Neural cell (in vitro differentiated cells): ENCODE results near the gene PCDH1. TPM values are rescaled to one million over a fixed set of nuclear protein-coding genes. Genes with fewer than 3 reads are reported as not detected.

Experiments
- H2AFZ ChIP-seq: fragments of 200-600, 300-800 bp; sonication (generic), shearing (Covaris generic); 2 replicates; pipeline ENCODE4 v1.6.0; 2014; ENCODE audit warnings: low read depth, mild to moderate bottlenecking, antibody characterized with exemption, low read length, moderate library complexity
- H3F3A ChIP-seq: fragments of 200-600 bp; shearing (Covaris generic); 2 replicates; pipeline ENCODE4 v1.6.1; 2016; ENCODE audit warnings: mild to moderate bottlenecking, moderate library complexity, mixed read lengths, antibody characterized with exemption, low read length; ENCODE audit not compliant: insufficient read depth, poor library complexity, severe bottlenecking
- H3K27ac ChIP-seq: fragments of 200-600, 300-800 bp; sonication (generic), shearing (Covaris generic); 2 replicates; pipeline ENCODE4 v1.5.1; 2014; ENCODE audit warnings: mild to moderate bottlenecking, low read length, moderate library complexity
- H3K27me3 ChIP-seq: fragments of 300-800, 200-600 bp; sonication (generic), shearing (Covaris generic); 2 replicates; pipeline ENCODE4 v1.6.0; 2014; ENCODE audit warnings: mild to moderate bottlenecking, low read depth, low read length, moderate library complexity; ENCODE audit not compliant: insufficient read depth
- H3K36me3 ChIP-seq: fragments of 300-800, 200-600 bp; sonication (generic), shearing (Covaris generic); 2 replicates; pipeline ENCODE4 v1.5.1; 2014; ENCODE audit warnings: mild to moderate bottlenecking, antibody characterized with exemption, low read length, moderate library complexity; ENCODE audit not compliant: insufficient read depth
- H3K4me2 ChIP-seq: fragments of 300-800, 200-600 bp; sonication (generic), shearing (Covaris generic); 2 replicates; pipeline ENCODE4 v1.6.0; 2014; ENCODE audit warnings: mild to moderate bottlenecking, low read length
- H3K4me3 ChIP-seq: fragments of 300-800, 200-600 bp; sonication (generic), shearing (Covaris generic); 2 replicates; pipeline ENCODE4 v1.5.1; 2014; ENCODE audit warnings: mild to moderate bottlenecking, low read length, moderate library complexity
- H3K79me2 ChIP-seq: fragments of 200-600 bp; shearing (Covaris generic); replicated peaks from 2 replicates; pipeline ENCODE4 v1.6.0; 2014; ENCODE audit warnings: mild to moderate bottlenecking, low read length, moderate library complexity; ENCODE audit not compliant: insufficient read depth
- H3K9ac ChIP-seq: fragments of 300-800, 200-600 bp; sonication (generic), shearing (Covaris generic); 2 replicates; pipeline ENCODE4 v1.6.1; 2016; ENCODE audit warnings: mild to moderate bottlenecking, low read length, mixed read lengths
- H3K9me2 ChIP-seq: fragments of 200-600 bp; shearing (Covaris generic); 2 replicates; pipeline ENCODE4 v1.6.1; 2016; ENCODE audit warnings: mild to moderate bottlenecking, low read length, mixed read lengths; ENCODE audit not compliant: insufficient read depth
- H3K9me3 ChIP-seq: fragments of 200-600, 300-800 bp; sonication (generic), shearing (Covaris generic); 2 replicates; pipeline ENCODE4 v1.6.1; 2016; ENCODE audit warnings: mild to moderate bottlenecking, mixed run types, low read length, moderate library complexity, mixed read lengths
- H4K20me1 ChIP-seq: fragments of 200-600 bp; shearing (Covaris generic); 2 replicates; pipeline ENCODE4 v1.6.1; 2016; ENCODE audit warnings: mild to moderate bottlenecking, mixed run types; ENCODE audit not compliant: insufficient read depth
- EP300 ChIP-seq: fragments of 450-650 bp; conservative IDR thresholded peaks from 2 replicates; pipeline ENCODE4 v1.6.1; 2014; ENCODE audit warnings: antibody characterized with exemption, mild to moderate bottlenecking, moderate library complexity; ENCODE audit not compliant: poor library complexity, severe bottlenecking
- EZH2 ChIP-seq: fragments of 200-600, 300-800 bp; shearing (Covaris generic), sonication (generic); IDR thresholded peaks from 2 replicates; pipeline ENCODE4 v1.6.1; 2014; ENCODE audit warnings: antibody characterized with exemption, low read length, borderline replicate concordance, mild to moderate bottlenecking; ENCODE audit not compliant: insufficient read depth, poor library complexity, severe bottlenecking
- MXI1 ChIP-seq: fragments of 450-650 bp; conservative IDR thresholded peaks from 2 replicates; pipeline ENCODE4 v1.6.1; 2014; ENCODE audit warnings: antibody characterized with exemption, mild to moderate bottlenecking; ENCODE audit not compliant: poor library complexity, severe bottlenecking
- POLR2AphosphoS5 ChIP-seq: IDR thresholded peaks from 2 replicates; pipeline ENCODE4 v1.6.1; 2012
- RAD21 ChIP-seq: fragments of 450-650 bp; conservative IDR thresholded peaks from 2 replicates; pipeline ENCODE4 v1.6.1; 2014; ENCODE audit warnings: antibody characterized with exemption, mild to moderate bottlenecking, moderate library complexity
- TAF1 ChIP-seq: IDR thresholded peaks from 2 replicates; pipeline ENCODE4 v1.6.1; 2012; ENCODE audit warnings: low read depth
- polyA plus RNA-seq: library from polyadenylated mRNA; depleted of rRNA; stranded (reverse); fragments of >200 nt; gene quantifications from 2 replicates; pipeline ENCODE4 v1.2.3, GENCODE V29; 2014
- TF ChIP-seq, protein P1 (sequence below): IDR thresholded peaks from 2 replicates; pipeline ENCODE4 v1.6.1; 2012; ENCODE audit warnings: borderline replicate concordance
- TF ChIP-seq, protein P2 (sequence below): fragments of 450-650 bp; IDR thresholded peaks from 2 replicates; pipeline ENCODE4 v1.5.1; 2014; ENCODE audit warnings: antibody characterized with exemption, mild to moderate bottlenecking, moderate library complexity; ENCODE audit not compliant: poor library complexity, severe bottlenecking

Gene PCDH1
- polyA plus RNA-seq, 1 donor from 2014 or later: 13.9 TPM

DNA sequence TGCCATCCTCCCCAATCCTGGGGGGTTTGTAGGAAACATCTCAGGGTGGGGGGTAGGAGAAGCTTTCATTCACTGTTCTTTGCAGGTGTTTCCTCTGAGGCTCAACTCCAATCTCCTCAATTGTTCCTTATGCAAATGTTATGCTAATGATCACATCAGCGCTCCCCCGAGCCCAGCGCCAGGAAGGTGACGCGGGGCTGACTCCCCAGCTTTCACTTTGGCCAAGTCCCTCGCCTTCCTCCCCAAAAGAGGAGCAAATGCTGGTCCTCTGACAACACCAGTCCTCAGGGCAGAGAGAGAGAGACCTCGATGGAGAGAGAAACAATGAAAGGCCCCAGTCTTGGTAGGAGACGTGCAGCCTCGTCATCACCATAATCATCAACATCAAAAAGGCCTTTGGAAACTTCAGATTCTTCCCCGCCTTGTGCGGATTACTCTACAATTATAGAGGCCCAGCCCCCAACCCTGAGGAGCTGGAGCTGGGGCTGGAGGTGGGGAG, 39.1 kb downstream of the PCDH1 start (continued):
- TF ChIP-seq, protein P1, sequence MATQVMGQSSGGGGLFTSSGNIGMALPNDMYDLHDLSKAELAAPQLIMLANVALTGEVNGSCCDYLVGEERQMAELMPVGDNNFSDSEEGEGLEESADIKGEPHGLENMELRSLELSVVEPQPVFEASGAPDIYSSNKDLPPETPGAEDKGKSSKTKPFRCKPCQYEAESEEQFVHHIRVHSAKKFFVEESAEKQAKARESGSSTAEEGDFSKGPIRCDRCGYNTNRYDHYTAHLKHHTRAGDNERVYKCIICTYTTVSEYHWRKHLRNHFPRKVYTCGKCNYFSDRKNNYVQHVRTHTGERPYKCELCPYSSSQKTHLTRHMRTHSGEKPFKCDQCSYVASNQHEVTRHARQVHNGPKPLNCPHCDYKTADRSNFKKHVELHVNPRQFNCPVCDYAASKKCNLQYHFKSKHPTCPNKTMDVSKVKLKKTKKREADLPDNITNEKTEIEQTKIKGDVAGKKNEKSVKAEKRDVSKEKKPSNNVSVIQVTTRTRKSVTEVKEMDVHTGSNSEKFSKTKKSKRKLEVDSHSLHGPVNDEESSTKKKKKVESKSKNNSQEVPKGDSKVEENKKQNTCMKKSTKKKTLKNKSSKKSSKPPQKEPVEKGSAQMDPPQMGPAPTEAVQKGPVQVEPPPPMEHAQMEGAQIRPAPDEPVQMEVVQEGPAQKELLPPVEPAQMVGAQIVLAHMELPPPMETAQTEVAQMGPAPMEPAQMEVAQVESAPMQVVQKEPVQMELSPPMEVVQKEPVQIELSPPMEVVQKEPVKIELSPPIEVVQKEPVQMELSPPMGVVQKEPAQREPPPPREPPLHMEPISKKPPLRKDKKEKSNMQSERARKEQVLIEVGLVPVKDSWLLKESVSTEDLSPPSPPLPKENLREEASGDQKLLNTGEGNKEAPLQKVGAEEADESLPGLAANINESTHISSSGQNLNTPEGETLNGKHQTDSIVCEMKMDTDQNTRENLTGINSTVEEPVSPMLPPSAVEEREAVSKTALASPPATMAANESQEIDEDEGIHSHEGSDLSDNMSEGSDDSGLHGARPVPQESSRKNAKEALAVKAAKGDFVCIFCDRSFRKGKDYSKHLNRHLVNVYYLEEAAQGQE: no peak
- TF ChIP-seq TAF1: no peak

DNA sequence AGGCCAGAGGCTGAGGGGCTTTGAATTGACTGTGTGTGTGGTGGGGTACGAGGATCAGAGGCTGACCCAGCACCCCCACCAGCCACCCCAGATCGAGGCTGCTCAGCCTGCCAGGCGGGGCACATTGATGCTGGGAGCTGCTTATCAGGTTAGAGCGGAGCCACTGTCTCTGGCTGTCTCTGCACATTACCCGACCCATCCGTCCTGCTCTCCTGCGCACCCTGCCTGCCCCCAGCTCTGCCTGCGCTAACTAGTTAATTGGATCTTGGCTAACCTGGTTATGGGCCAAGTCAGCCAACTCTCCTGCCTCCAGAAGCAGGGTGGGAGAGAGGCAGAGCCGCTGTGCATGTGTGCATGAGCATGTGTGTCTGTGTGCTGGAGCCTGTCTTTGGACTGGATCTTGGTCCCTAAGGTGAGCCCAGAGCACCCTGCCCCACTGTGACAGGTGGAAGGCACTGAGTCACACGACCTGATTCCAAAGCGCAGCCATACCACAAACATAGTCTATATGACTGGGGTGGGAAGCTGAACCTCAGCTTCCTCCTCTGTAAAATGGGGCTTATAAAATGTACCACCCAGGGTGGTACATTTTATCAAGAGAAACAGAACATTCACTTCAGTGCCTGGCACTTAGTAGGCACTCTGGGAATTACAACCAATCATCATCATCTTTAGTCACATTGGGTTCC, 39.7 kb downstream of the PCDH1 start:
- H4K20me1 ChIP-seq: no peaks in the 10 kb centered on the region
- H3K9me3 ChIP-seq: no peaks in the 10 kb centered on the region
- peak overlapping the region; percentile 52 for H3K4me3 ChIP-seq
- H3K4me2 ChIP-seq: no peak overlapping the region
- peak overlapping the region; percentile 60 for H3K9ac ChIP-seq
- H3K27me3 ChIP-seq: no peaks in the 10 kb centered on the region
- H3F3A ChIP-seq: no peaks in the 10 kb centered on the region
- H3K9me2 ChIP-seq: no peaks in the 10 kb centered on the region
- peak overlapping the region; percentile 88 for H3K27ac ChIP-seq
- H3K36me3 ChIP-seq: no peaks in the 10 kb centered on the region
- no peak overlapping the region for H2AFZ ChIP-seq
- no peaks in the 10 kb centered on the region for H3K79me2 ChIP-seq
- no peak for TF ChIP-seq RAD21
- TF ChIP-seq, protein P1: no peak
- TF ChIP-seq, protein P2, sequence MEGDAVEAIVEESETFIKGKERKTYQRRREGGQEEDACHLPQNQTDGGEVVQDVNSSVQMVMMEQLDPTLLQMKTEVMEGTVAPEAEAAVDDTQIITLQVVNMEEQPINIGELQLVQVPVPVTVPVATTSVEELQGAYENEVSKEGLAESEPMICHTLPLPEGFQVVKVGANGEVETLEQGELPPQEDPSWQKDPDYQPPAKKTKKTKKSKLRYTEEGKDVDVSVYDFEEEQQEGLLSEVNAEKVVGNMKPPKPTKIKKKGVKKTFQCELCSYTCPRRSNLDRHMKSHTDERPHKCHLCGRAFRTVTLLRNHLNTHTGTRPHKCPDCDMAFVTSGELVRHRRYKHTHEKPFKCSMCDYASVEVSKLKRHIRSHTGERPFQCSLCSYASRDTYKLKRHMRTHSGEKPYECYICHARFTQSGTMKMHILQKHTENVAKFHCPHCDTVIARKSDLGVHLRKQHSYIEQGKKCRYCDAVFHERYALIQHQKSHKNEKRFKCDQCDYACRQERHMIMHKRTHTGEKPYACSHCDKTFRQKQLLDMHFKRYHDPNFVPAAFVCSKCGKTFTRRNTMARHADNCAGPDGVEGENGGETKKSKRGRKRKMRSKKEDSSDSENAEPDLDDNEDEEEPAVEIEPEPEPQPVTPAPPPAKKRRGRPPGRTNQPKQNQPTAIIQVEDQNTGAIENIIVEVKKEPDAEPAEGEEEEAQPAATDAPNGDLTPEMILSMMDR: no peak
- TF ChIP-seq POLR2AphosphoS5: no peak
- TF ChIP-seq EP300: no peak
- no peak for TF ChIP-seq EZH2
- TF ChIP-seq MXI1: no peak
